Measurements from ENCODE around the gene SKA3.

Gene SKA3

DNA sequence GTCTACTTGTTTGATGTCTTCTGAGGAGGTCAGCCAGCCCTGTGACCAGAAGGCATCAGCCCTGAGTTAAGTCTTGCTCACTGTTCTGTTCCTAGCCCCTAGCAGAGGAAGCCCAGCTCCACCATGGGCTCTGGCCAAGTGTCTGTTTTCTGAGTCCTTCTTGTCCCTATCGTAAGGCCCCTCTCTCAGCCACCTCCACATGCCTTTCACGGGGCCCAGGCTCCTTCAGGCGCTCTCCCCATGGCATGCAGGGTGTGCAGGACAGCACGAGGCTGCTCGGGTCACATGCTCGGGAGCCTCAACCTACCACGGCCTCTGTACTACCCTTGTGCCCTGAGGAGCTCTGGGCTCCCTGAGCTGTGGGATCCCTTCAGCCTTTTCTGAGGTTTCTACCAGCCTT, 67.2 kb downstream of the SKA3 start:
- DNase-seq = no peak

DNA sequence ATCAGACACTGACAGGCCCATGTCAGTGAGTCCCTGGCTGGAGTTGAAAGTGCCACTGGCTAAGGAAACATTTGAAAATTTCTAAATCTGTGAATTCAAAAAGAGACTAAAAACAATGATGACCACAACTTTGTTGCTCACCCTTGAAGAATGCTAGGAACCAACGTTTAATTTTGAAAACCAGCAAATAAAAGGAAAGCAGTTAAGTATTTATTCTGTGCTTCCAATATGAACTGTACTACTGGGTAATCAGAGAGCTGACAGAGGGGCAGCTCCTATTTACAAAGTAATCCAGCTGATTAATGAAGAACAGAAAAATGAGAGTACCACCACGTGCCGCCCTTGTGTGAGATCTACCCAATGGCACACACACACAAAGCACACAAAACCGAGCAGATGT, 70.3 kb downstream of the SKA3 start:
- DNase-seq = no peak

DNA sequence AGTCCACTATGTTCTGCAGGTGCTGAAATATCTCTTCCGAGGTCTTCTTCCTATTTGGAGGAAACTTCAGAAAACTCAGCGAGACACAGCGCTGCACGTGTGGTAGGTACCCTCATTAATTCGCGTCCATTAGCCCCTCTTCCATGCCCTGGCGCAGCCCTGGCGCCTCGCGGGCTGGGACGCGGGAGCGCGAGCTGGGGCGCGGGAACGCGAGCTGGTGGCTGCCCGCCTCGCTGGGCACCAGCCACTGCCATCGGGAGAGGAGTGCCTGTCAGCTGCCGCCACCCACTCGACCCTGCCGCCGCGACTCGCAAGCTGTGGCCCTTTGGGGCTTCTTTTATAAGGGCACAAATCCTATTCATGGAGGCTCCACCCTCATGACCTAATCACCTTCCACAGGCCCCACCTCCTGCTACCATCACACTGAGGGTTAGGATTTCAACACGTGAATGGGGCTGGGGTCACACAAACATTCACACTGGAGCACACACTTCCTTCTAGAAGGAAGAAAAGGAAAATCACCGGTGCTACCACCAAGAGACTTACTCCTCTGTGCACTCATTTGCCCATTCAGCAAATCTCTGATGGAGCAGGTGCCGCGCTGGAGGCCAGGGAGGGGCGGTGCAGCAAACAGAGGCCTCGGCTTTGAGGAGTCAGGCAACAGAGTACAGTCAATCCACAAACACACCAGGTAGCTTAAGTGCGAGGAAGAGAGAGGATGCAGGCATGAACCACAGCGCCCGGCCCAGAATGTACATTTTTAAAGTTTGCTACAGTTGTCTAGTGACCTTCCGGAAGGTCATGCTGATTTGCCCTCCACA, 71.9 kb downstream of the SKA3 start:
- DNase-seq = no peak

Data from islet precursor cell (in vitro differentiated cells).